Measurements from ENCODE around the gene CFAP210.
"Not testable (repeated sequence)": the region's sequence is repeated elsewhere in the genome, so short reads cannot be mapped to it uniquely, and the experiment has no call there.

The CFAP210 gene

GRCh38 chr2:169613876-169614275 is 80.3 kb downstream of the CFAP210 start:
- no peak for DNase-seq

GRCh38 chr2:169609264-169609663 is 84.9 kb downstream of the CFAP210 start:
- DNase-seq = no peak

GRCh38 chr2:169599568-169599967 is 94.6 kb downstream of the CFAP210 start:
- no peak for DNase-seq

- DNase-seq = no peak
Observed at GRCh38 chr2:169598982-169599381, 95.2 kb downstream of the CFAP210 start.

GRCh38 chr2:169596546-169596945 is 97.7 kb downstream of the CFAP210 start:
- DNase-seq = not testable (repeated sequence)
